GM12873 (cell line): ENCODE data around the gene BIRC2.

Source experiments
- CTCF ChIP-seq: IDR thresholded peaks from 2 replicates; pipeline ENCODE4 v1.5.1; 2012; ENCODE audit warnings: low read depth, mild to moderate bottlenecking, moderate library complexity, low read length, control low read depth; ENCODE audit not compliant: insufficient read depth; ENCODE audit errors: missing control alignments

BIRC2 gene

GRCh38 chr11:102383839-102384238, 36.8 kb downstream of the BIRC2 start:
- TF ChIP-seq CTCF = no peak

- TF ChIP-seq CTCF = no peak
Measured at GRCh38 chr11:102384419-102385079, 37.5 kb downstream of the BIRC2 start.

- no peak for TF ChIP-seq CTCF
Measured at GRCh38 chr11:102385085-102386007, 38.3 kb downstream of the BIRC2 start.

GRCh38 chr11:102386136-102386734, 39.2 kb downstream of the BIRC2 start:
- no peak for TF ChIP-seq CTCF

- TF ChIP-seq CTCF = no peak
Measured at GRCh38 chr11:102387043-102387781, 40.2 kb downstream of the BIRC2 start.

GRCh38 chr11:102389253-102389652, 42.2 kb downstream of the BIRC2 start:
- TF ChIP-seq CTCF = no peak
